HG03558 (cell line): ENCODE data around the gene CD81.
"Not testable (repeated sequence)": the region's sequence is repeated elsewhere in the genome, so short reads cannot be mapped to it uniquely, and the experiment has no call there.

Experiments used
- ATAC-seq: cut with Tn5 transposase; IDR thresholded peaks from one replicate; pipeline ENCODE4 v1.9.1; 2021; ENCODE audit warnings: moderate number of reproducible peaks; ENCODE audit not compliant: unreplicated experiment; ENCODE audit errors: extremely low read depth

Gene CD81

GRCh38 chr11:2376751-2377451, at the start of gene CD81:
CD81 (plus strand) TSS chr11:2377310; CDS start chr11:2377550, 240 bp downstream.
- ATAC-seq = no peak

GRCh38 chr11:2328021-2328420, 49.1 kb upstream of the CD81 start:
- ATAC-seq = no peak

GRCh38 chr11:2328656-2329354, 48.3 kb upstream of the CD81 start:
- ATAC-seq = no peak

GRCh38 chr11:2329551-2329950, 47.6 kb upstream of the CD81 start:
- ATAC-seq = no peak

GRCh38 chr11:2330696-2331095, 46.4 kb upstream of the CD81 start:
- ATAC-seq = no peak

GRCh38 chr11:2331404-2331803, 45.7 kb upstream of the CD81 start:
- no peak for ATAC-seq

- not testable (repeated sequence) for ATAC-seq
Measured at GRCh38 chr11:2332569-2332968, 44.5 kb upstream of the CD81 start.

GRCh38 chr11:2333486-2334205, 43.5 kb upstream of the CD81 start:
- ATAC-seq = not testable (repeated sequence)

- ATAC-seq = not testable (repeated sequence)
Measured at GRCh38 chr11:2335286-2335685, 41.8 kb upstream of the CD81 start.

GRCh38 chr11:2338760-2339159, 38.4 kb upstream of the CD81 start:
- not testable (repeated sequence) for ATAC-seq

- ATAC-seq = no peak
Measured at GRCh38 chr11:2342557-2342956, 34.6 kb upstream of the CD81 start.

GRCh38 chr11:2342981-2343380, 34.1 kb upstream of the CD81 start:
- no peak for ATAC-seq

GRCh38 chr11:2343502-2343901, 33.6 kb upstream of the CD81 start:
- ATAC-seq = no peak

GRCh38 chr11:2345050-2345449, 32.1 kb upstream of the CD81 start:
- no peak for ATAC-seq

- ATAC-seq = no peak
Measured at GRCh38 chr11:2346014-2346413, 31.1 kb upstream of the CD81 start.

GRCh38 chr11:2346586-2347307, 30.4 kb upstream of the CD81 start:
- no peak for ATAC-seq

- no peak for ATAC-seq
Measured at GRCh38 chr11:2347308-2347830, 29.7 kb upstream of the CD81 start.

GRCh38 chr11:2348986-2349385, 28.1 kb upstream of the CD81 start:
- no peak for ATAC-seq

GRCh38 chr11:2351701-2352100, 25.4 kb upstream of the CD81 start:
- ATAC-seq = no peak

- no peak for ATAC-seq
Measured at GRCh38 chr11:2352420-2352819, 24.7 kb upstream of the CD81 start.
